ENCODE measurements around the gene CHCHD6.

Gene CHCHD6

DNA sequence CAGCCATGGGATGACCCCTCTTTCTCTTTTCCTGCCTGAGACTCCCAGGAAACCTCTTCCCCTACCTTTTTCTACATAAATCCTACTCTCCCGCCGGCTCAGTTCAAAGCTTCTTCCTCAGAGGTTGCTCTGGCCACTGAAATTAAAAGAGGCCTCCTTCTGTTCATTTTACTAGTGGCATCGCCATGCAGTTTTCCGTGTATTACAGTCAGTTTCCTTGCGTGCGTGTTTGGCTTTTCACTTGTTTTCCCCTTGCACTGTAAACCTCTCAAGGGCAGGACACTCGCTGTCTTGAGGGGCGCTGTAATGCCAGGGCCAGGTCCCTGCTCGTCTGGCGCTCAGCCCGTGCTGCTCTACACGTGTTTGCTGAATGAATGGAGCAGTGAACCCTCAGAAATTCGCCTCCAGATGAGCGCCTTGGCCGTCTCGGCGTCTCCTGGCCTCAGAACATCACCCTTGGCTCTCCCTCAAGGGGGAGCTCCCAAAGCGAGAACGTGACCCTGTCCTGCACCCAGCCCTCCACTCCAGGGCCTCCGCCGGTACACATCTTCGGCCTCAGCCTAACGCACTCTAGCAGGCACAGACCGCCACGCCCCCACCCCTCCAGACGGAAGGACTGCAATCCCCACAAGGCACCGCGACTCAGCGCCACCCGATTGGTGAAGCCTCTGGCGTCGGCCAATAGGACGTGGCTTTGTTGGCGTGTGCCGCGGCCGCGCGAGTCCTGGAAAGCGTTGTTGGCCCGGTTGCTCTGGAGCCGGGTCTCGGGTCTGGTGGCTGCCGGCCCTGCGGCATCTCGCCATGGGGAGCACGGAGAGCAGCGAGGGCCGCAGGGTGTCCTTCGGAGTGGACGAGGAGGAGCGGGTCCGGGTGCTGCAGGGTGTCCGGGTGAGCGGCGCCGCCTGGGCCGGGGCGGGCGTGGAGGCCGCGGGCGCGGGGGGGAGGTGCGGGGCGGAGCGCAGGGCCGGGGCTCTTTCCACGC lies at the start of gene CHCHD6:
Gene CHCHD6 (plus strand): TSS at position 729 of the 982 bp plus-strand sequence. CDS start 73 bp downstream, at position 802.
- peak; percentile 96 for DNase-seq (ENCODE audit: low spot score)

DNA sequence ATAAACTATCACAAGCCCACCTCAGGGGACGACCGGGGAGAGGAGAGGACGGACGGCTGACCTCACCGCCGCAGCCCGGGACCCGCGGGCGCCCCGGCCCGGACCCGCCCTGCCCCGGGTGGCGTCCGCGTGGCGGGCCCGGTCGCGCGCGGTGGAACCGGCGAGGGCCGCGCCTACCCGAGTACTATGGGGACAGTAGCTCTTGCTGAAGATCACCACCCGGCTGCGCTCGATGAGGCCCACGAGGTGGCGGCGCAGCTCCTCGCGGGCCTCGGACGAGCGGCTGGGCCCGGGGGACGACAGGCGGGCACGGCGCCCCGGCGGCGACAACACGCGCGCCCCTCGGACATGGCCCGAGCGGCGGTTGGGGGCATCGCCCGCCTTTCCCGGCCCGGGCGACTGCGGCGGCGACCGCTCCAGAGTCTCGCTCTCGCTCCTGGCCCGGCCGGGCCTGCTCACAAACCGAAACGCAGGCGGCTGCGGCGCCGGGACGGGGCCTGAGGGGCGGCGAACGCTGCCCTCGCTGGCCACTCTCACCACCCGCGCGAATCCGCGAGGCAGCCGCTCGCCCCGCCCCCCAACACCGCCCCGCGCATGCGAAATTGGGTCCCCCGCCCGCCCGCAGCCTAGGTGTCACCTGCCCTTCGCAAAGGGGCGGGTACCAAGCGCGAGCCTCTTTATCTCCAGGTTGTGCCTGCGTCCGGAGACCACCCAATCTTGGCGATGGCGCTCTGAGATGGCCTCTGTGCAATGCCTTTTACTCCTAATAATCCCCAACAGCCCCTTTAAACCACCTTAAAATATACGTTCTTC lies 49.3 kb upstream of the CHCHD6 start, which contains the start of gene TXNRD3:
Gene TXNRD3 (minus strand): TSS at position 554 of the 813 bp plus-strand sequence.
- peak; percentile 86 for DNase-seq (ENCODE audit: low spot score)

- no peak for DNase-seq (ENCODE audit: low spot score)
Measured at GRCh38 chr3:126655887-126656286, 48.2 kb upstream of the CHCHD6 start.

GRCh38 chr3:126656371-126657134 lies 47.5 kb upstream of the CHCHD6 start:
- no peak for DNase-seq (ENCODE audit: low spot score)

GRCh38 chr3:126657901-126658300 lies 46.1 kb upstream of the CHCHD6 start:
- DNase-seq (ENCODE audit: low spot score): no peak

DNA sequence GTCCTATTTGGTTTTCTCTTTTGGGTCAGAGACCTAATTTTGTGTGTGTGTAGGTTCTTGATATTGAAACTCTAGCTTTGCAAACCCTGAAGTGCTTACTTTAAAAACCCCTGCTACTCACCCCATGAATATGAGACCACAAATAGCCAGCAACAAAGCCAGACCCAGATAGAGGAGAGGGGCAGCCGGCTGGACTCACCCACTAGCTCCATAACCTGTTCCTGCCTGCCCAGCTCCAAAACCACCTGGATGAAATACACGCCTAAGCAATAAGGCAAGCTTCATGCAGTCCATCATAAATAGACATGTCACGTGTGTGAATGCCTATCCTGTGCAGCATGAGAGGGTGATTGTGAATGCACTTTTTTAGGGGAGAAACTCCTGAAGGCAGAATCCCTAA lies 45.5 kb upstream of the CHCHD6 start:
- DNase-seq (ENCODE audit: low spot score): no peak

DNA sequence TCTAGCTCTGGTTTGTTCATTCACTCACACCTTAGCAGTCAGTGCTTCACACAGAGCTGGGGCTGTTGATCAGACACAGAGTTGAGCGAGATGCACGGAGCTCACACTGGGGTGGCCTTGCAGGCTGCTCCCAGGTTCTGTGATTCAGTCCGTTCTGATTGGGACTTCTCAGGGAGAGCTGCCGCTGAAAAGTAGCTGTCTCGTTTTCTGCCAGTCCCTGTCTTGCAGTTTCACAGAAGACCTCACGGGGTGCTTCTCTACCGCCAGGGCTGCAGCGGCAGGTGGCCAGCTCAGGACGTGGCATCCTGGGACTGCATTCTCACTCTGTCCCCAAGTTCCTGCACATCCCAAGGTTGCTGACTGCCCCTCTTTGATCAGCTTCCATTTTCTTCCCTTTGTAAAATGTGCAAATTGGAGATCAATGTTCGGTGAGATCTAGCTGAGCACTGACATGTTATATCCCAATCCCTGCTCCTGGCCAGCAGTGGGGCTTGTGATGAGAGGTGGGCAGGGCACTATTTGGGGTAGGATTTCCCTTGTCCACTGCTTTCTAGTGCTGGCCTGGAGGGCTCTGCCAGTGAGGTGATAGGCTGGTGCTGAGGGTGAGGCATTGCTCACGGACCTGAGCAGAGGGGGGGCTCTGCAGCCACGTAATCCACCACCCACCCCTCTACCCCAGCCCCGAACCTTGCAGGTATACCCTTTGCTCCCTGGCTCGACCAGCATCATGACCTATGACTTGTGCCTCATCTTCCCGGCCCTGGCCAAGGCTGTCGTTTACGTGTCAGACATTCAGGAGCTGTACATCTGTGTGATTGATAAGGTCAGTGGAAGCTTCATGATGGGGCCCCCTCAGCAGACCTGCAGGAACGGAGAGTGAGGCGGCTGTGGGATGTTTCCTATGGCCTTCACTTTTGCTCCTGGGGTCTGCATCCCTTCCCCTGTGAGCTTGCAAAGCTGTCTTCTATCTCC lies 43.8 kb upstream of the CHCHD6 start:
- DNase-seq (ENCODE audit: low spot score): peak; percentile 10

DNA sequence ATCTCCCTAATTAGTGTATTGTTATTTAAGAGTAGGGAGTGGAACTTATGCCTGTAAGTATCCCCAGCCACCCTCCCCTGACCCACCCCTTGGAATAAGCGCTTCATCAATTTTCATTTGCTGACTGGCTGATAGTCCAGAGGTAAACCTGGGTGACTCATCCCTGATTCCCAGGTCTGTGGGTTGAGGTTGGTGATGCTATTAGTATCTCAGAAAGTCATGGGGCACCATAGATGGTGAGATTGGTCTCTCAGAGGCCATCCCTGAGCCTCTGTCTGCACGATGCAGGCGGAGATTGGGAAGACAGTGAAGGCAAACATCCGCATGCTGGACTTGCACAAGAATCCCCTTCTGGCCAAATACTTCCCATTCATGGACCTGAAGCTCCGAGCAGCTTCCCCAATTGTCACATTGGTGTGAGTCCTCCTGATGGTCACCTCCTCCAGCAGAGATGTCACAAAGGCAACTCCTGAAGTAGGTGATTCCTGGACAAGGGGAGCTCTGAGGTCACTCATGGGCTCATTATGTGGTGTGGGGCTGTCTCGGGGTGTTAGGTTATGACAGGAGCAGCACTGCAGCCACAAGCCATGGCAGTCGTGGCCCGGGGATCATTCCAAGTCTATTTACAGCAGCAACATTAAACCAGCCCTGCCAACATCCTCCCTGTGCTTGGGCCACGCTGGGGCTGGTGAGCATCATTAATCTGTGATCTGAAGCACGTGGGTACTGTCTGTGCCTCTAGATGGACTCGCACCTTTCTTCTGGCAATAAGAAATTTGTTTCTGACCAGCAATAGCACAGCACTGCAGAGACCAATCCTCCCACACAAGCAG lies 42.3 kb upstream of the CHCHD6 start:
- no peak for DNase-seq (ENCODE audit: low spot score)

DNA sequence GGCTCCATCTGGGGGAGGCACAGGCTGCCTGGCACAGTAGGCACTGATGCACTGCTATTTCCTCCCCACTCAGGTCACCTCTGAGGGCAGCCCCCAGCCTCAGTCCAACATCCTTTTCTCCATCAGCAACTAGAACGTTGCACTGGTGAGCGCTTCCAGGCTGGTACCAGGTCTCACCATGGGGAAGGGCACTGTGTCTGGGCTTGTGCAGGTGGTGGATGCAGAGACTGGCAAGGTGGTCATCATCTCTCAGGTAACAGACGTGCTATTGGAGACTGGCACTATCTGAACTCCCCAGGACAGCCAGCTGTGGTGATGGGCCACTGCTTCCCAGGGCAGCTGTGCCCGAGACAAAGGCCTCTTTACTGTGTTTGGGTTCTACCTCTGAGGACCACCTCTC lies 40.8 kb upstream of the CHCHD6 start:
- no peak for DNase-seq (ENCODE audit: low spot score)

DNA sequence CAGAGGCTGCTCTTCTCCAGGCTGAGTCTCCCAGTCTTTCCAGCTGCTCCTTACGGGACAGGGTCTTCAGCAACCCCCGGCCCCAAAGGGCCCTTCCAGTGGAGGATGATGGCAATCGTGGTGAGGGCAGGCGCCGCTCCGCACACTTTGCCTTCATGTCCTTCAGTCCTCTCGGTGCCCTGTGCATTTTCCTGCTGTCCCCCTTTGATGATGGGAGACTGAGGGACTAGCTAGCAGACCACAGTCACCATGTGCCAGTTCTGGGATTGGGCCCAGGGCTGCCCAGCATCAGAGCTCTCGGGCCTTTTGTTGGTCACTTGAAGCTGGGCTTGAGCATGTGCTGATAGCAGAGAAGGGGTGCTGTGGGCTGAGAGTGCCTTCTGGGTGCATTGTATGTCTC lies 40.3 kb upstream of the CHCHD6 start:
- no peak for DNase-seq (ENCODE audit: low spot score)

- DNase-seq (ENCODE audit: low spot score): no peak
Measured at GRCh38 chr3:126664591-126665214, 39.3 kb upstream of the CHCHD6 start.

GRCh38 chr3:126665221-126665936 lies 38.7 kb upstream of the CHCHD6 start:
- DNase-seq (ENCODE audit: low spot score): no peak

DNA sequence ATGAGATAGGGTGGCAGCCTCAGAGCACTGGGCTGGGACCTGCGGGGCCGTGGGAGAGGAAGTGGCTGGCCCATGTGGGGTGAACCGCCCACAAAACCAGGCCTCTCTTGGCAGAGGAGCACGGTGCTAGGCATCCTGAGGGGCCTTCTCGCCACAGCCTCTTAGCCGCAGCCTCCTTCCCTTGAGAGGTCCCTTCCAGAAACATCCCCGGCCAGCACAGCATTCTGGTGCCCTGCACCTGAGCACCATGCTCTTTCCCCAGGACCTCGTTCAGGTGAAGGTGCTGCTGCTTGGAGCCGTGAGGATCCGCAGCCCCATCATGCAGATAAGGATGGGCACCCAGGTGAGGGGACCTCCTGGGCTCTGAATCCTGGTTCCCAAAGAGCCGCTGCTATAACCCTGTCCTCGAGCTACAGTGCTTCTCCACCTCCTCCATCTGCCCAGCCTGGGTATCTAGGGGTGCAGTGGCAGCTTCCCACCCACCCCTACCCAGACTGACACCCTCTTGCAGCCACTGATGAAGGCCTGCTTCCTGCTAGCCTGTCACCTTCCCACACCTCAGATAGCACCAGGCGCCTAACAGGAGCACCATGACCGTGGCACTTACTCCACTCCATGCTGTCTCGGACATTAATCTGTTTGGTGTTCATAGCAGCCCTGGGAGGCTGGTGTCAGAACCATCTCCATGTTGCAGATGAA lies 37.9 kb upstream of the CHCHD6 start:
- no peak for DNase-seq (ENCODE audit: low spot score)

DNA sequence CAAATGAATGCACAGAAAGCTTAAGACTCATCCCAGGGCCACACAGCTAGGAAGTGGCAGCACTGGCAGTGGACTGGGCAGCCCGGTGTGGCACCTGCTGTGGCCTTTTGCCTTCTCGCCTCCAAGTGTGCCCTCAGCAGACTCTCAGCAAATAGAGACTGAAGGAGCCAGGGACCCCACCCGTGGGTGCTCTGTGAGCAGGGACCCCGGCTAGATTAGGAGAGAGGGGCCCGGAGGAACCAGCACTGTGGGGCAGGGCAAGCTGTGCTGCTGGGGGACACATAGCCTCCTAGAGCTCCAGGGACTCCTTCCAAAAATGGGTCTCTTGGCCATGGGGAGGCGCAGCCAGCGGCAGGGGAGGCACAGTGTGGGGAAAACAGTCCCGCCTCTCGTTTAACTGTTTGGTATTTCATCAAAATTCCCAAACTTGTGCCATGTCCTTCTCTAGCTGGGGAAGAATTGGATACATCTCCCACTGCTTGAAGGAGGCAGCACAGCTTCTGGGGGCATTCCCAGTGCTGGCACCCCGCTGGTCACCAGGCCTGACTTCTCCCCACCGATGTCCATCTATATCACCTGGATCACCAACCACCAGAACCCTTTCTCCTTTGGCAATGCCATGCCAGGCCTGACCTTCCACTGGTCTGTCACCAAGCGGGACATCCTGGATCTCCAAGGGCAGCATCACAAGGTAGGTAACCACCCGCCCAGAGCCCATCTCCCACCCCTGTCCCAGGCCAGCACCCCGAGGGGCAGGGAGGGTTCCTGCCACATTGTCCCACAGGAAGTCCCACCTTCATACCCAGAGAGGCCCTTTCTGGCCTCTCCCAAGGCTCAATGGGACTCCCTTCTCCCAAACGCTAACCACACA lies 37.1 kb upstream of the CHCHD6 start:
- no peak for DNase-seq (ENCODE audit: low spot score)

DNA sequence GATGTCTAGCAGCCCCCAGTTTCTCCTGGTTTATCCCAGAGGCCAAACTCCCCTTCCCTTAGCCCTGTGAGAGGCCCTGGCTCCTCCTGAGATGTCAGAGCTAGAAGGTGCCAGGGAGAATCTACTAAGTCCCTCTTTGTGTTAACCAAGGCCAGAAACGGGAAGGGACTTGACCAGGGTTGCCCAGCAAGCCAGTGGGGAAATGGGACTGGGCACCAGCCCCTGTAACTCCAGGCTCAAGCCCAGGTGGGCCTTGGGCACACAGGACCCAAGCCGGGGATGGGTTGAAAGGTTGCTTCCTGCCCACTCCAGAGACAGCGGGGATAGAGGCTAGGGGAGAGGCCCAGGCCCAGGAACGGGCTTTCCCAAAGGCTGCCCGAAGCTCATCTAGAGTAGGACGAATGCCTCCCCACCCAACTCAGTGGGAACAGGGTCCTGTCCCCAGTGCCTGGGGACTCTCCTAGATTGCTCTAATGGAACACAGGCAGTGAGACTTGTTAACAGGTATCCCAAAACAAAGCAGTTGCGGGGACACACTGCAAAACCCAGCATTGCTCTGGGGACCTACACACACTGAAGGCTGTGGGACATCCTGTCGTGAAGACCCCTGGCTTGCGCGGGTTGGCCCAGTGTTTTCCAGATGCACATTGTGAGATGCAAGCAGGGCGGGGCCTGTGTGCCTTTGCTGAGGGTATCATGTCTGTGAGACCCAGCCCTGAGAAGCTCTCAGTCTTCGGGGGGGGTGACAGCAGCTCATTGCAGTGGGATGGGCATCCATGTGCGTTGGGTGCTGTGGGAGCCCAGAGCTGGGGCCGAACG lies 36.2 kb upstream of the CHCHD6 start:
- DNase-seq (ENCODE audit: low spot score): no peak
